Occipital lobe (tissue), 2 donors: ENCODE measurements around the gene LMNTD2. TPM values are rescaled to one million over a fixed set of nuclear protein-coding genes. Genes with fewer than 3 reads are reported as not detected.

Source experiments
- DNase-seq: peaks from one replicate; lab custom pipeline; 2025; lab: John Stamatoyannopoulos, UW
- total RNA-seq: library from RNA; depleted of rRNA; stranded (reverse); fragments of >200 nt; gene quantifications from one replicate; pipeline ENCODE4 v1.2.3, GENCODE V29; 2014

Gene LMNTD2
- total RNA-seq, 1 donor from 2014 or later: 0.16 TPM

GRCh38 chr11:554428-555226 is 5.9 kb downstream of the LMNTD2 start:
- no peak for DNase-seq

- DNase-seq: no peak
Observed at GRCh38 chr11:553988-554340, 6.6 kb downstream of the LMNTD2 start.

- no peak for DNase-seq
Observed at GRCh38 chr11:553083-553987, 7.2 kb downstream of the LMNTD2 start.

GRCh38 chr11:551596-551995 is 8.9 kb downstream of the LMNTD2 start:
- no peak for DNase-seq

- DNase-seq: no peak
Observed at GRCh38 chr11:551131-551530, 9.4 kb downstream of the LMNTD2 start.

- no peak for DNase-seq
Observed at GRCh38 chr11:550746-551085, 9.8 kb downstream of the LMNTD2 start.

GRCh38 chr11:550021-550745 is 10.4 kb downstream of the LMNTD2 start:
- DNase-seq: no peak

GRCh38 chr11:548700-549603 is 11.6 kb downstream of the LMNTD2 start:
- no peak for DNase-seq

GRCh38 chr11:545171-545570 is 15.4 kb downstream of the LMNTD2 start:
- DNase-seq: no peak

- no peak for DNase-seq
Observed at GRCh38 chr11:544817-545166, 15.7 kb downstream of the LMNTD2 start.

- no peak for DNase-seq
Observed at GRCh38 chr11:541433-541885, 19.1 kb downstream of the LMNTD2 start.

- no peak for DNase-seq
Observed at GRCh38 chr11:540583-541432, 19.7 kb downstream of the LMNTD2 start.

- no peak for DNase-seq
Observed at GRCh38 chr11:539971-540481, 20.5 kb downstream of the LMNTD2 start.

- no peak for DNase-seq
Observed at GRCh38 chr11:538431-539051, 22.0 kb downstream of the LMNTD2 start.

- DNase-seq: no peak
Observed at GRCh38 chr11:537622-538430, 22.7 kb downstream of the LMNTD2 start.

- no peak for DNase-seq
Observed at GRCh38 chr11:536841-537621, 23.5 kb downstream of the LMNTD2 start, which contains the start of gene LRRC56. TSS of gene LRRC56 (plus strand) at chr11:537527. CDS start at chr11:540685, 3,158 bp downstream.
